H1 (cell line): ENCODE data around the gene DCAF16.

Experiments used
- BRCA1 ChIP-seq: IDR thresholded peaks from 2 replicates; pipeline ENCODE4 v1.6.1; 2012; ENCODE audit warnings: low read depth, low read length, improper control_type of control experiment
- CBX5 ChIP-seq: fragments of 300-800, 300-1000 bp; sonication (generic); IDR thresholded peaks from 2 replicates; pipeline ENCODE4 v1.7.1; 2016; ENCODE audit warnings: antibody characterized with exemption, low read length, low read depth
- FOSL1 ChIP-seq: IDR thresholded peaks from 2 replicates; pipeline ENCODE4 v1.6.1; 2011; ENCODE audit warnings: mild to moderate bottlenecking, low read depth, low read length, moderate library complexity; ENCODE audit not compliant: insufficient read depth
- JUND ChIP-seq: IDR thresholded peaks from 2 replicates; pipeline ENCODE4 v1.6.1; 2011; ENCODE audit warnings: mild to moderate bottlenecking, improper control_type of control experiment, low read length
- KDM5A ChIP-seq: fragments of 200-600 bp; IDR thresholded peaks from 2 replicates; pipeline ENCODE4 v1.7.1; 2012; ENCODE audit warnings: mild to moderate bottlenecking, low read length, inconsistent platforms, mixed read lengths
- SP2 ChIP-seq: IDR thresholded peaks from 2 replicates; pipeline ENCODE4 v1.6.1; 2012; ENCODE audit warnings: mild to moderate bottlenecking, low read length, inconsistent platforms
- TF ChIP-seq, protein P1 (sequence below), 3 experiments: IDR thresholded peaks; 1 replicate in 2 of 3; 2 replicates in 1 of 3; pipeline versions ENCODE4 v1.5.1 to v1.6.1; 2011; ENCODE audit warnings: low read length in 3 of 3, mild to moderate bottlenecking in 3 of 3, inconsistent platforms in 2 of 3, low read depth in 1 of 3, moderate library complexity in 1 of 3; ENCODE audit not compliant: insufficient read depth in 1 of 3; ENCODE audit errors: control extremely low read depth in 1 of 3
- TF ChIP-seq, protein P2 (sequence below): IDR thresholded peaks from 2 replicates; pipeline ENCODE4 v1.6.1; 2011; ENCODE audit warnings: low read depth, mild to moderate bottlenecking, low read length; ENCODE audit not compliant: insufficient read depth

- TF ChIP-seq, protein P1, sequence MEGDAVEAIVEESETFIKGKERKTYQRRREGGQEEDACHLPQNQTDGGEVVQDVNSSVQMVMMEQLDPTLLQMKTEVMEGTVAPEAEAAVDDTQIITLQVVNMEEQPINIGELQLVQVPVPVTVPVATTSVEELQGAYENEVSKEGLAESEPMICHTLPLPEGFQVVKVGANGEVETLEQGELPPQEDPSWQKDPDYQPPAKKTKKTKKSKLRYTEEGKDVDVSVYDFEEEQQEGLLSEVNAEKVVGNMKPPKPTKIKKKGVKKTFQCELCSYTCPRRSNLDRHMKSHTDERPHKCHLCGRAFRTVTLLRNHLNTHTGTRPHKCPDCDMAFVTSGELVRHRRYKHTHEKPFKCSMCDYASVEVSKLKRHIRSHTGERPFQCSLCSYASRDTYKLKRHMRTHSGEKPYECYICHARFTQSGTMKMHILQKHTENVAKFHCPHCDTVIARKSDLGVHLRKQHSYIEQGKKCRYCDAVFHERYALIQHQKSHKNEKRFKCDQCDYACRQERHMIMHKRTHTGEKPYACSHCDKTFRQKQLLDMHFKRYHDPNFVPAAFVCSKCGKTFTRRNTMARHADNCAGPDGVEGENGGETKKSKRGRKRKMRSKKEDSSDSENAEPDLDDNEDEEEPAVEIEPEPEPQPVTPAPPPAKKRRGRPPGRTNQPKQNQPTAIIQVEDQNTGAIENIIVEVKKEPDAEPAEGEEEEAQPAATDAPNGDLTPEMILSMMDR (IDR thresholded peaks at IDR 0.05; ENCODE audit: control extremely low read depth in 1 of 3, insufficient read depth in 1 of 3, low read depth in 1 of 3, low read length in 3 of 3), result no peak
- TF ChIP-seq, protein P2, sequence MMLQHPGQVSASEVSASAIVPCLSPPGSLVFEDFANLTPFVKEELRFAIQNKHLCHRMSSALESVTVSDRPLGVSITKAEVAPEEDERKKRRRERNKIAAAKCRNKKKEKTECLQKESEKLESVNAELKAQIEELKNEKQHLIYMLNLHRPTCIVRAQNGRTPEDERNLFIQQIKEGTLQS, result no peak
- TF ChIP-seq SP2 (no peak), BRCA1 (no peak), FOSL1 (no peak), KDM5A (no peak), CBX5 (no peak), JUND (no peak)
Measured at GRCh38 chr4:17797808-17798207, 12.7 kb downstream of the DCAF16 start.
